ENCODE results near the gene STAT6. TPM values are rescaled to one million over a fixed set of nuclear protein-coding genes. Genes with fewer than 3 reads are reported as not detected.

Gene STAT6
- total RNA-seq, 1 experiment from 2014 or later: 44.2 TPM

DNA sequence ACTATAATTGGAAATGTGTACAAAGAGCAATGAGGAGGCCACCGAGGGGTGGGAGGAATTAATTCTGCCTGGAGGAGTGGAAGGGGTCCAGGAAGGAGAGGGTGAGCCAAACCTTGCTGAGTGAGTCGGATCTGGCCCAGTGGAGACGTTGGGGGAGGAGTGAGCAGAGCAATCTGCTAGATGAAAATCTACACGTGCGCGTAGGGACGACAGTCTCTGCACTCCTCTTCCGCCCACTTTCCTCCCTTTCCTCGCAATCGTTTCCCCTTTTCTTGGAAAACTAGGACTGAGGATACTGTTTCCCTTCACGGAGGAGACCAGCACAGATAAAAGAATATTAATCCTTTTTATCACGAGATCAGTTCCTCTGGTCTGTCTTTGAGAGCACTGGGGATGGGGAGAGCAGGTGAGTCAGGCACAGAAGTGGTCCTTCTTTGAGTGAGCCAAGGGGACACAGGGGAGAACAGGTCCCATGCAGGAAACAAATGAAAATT is 25.1 kb downstream of the STAT6 start:
- peak overlapping the region; percentile 98 for H3K27ac Mint-ChIP-seq (ENCODE audit: unreplicated experiment)
- no peaks in the 10 kb centered on the region for H3K27me3 ChIP-seq (replicated peaks; ENCODE audit: control insufficient read depth, insufficient read depth, low read length)
- BruUV-seq (replicated peaks): no TSS peak
- peak overlapping the region; percentile 76 for H3K4me3 ChIP-seq (ENCODE audit: low read depth, low read length)
- POLR2A ChIA-PET: interaction anchor here (4.4 kb wide), 1 partner anchor 25 kb away, joined by 56 read pairs; the partner anchor contains the start of gene STAT6
- H3K36me3 ChIP-seq (ENCODE audit: control insufficient read depth, insufficient read depth, low read length): 0 out of 2 replicates have a peak, but pooled peaks cover 2% of the 10 kb centered on the region
- intact Hi-C loops (cut with micrococcal nuclease; ENCODE audit: unreplicated experiment): no loop called here
- H3K36me3 Mint-ChIP-seq (ENCODE audit: insufficient read depth, unreplicated experiment): peaks cover 12% of the 10 kb centered on the region
- H3K4me3 Mint-ChIP-seq (ENCODE audit: unreplicated experiment): peak overlapping the region; percentile 78
- H3K9me3 Mint-ChIP-seq (ENCODE audit: unreplicated experiment): no peaks in the 10 kb centered on the region
- H3K9me3 ChIP-seq: no peaks in the 10 kb centered on the region
- peaks cover 20% of the 10 kb centered on the region for H3K4me1 ChIP-seq
- peaks cover 31% of the 10 kb centered on the region for H3K4me1 Mint-ChIP-seq (ENCODE audit: low read depth, unreplicated experiment)
- no peaks in the 10 kb centered on the region for H3K27me3 Mint-ChIP-seq (ENCODE audit: insufficient read depth, unreplicated experiment)
- CTCF ChIA-PET: interaction anchor here (3.0 to 4.4 kb wide), 2 partner anchors 17 to 26 kb away, joined by 24 to 35 read pairs; partner anchors contain the start of gene STAT6
- TF ChIP-seq, protein P1, sequence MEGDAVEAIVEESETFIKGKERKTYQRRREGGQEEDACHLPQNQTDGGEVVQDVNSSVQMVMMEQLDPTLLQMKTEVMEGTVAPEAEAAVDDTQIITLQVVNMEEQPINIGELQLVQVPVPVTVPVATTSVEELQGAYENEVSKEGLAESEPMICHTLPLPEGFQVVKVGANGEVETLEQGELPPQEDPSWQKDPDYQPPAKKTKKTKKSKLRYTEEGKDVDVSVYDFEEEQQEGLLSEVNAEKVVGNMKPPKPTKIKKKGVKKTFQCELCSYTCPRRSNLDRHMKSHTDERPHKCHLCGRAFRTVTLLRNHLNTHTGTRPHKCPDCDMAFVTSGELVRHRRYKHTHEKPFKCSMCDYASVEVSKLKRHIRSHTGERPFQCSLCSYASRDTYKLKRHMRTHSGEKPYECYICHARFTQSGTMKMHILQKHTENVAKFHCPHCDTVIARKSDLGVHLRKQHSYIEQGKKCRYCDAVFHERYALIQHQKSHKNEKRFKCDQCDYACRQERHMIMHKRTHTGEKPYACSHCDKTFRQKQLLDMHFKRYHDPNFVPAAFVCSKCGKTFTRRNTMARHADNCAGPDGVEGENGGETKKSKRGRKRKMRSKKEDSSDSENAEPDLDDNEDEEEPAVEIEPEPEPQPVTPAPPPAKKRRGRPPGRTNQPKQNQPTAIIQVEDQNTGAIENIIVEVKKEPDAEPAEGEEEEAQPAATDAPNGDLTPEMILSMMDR (IDR thresholded peaks at IDR 0.05; ENCODE audit: insufficient read depth in 1 of 2, low read depth in 1 of 2, low read length in 1 of 2, severe bottlenecking in 1 of 2, unreplicated experiment in 1 of 2): no peak
- DNase-seq: no peak

GRCh38 chr12:57080855-57081254 is 30.3 kb downstream of the STAT6 start:
- CTCF ChIA-PET: no interaction called here
- Mint-ChIP-seq H3K9me3 (ENCODE audit: unreplicated experiment) (no peaks in the 10 kb centered on the region), H3K27ac (ENCODE audit: unreplicated experiment) (no peak overlapping the region), H3K4me3 (ENCODE audit: unreplicated experiment) (no peak overlapping the region), H3K27me3 (ENCODE audit: insufficient read depth, unreplicated experiment) (no peaks in the 10 kb centered on the region), H3K36me3 (ENCODE audit: insufficient read depth, unreplicated experiment) (peaks cover 9% of the 10 kb centered on the region), H3K4me1 (ENCODE audit: low read depth, unreplicated experiment) (peaks cover 12% of the 10 kb centered on the region)
- Histone ChIP-seq H3K9me3 (no peaks in the 10 kb centered on the region), H3K27me3 (replicated peaks; ENCODE audit: control insufficient read depth, insufficient read depth, low read length) (no peaks in the 10 kb centered on the region), H3K36me3 (ENCODE audit: control insufficient read depth, insufficient read depth, low read length) (no peaks in the 10 kb centered on the region), H3K4me1 (peaks cover 19% of the 10 kb centered on the region), H3K4me3 (ENCODE audit: low read depth, low read length) (no peak overlapping the region)
- BruUV-seq (replicated peaks): no TSS peak
- DNase-seq: no peak
- intact Hi-C loops (cut with micrococcal nuclease; ENCODE audit: unreplicated experiment): no loop called here
- POLR2A ChIA-PET: no interaction called here
- TF ChIP-seq, protein P1 (IDR thresholded peaks at IDR 0.05; ENCODE audit: insufficient read depth in 1 of 2, low read depth in 1 of 2, low read length in 1 of 2, severe bottlenecking in 1 of 2, unreplicated experiment in 1 of 2): no peak

GRCh38 chr12:57079821-57080220 is 31.3 kb downstream of the STAT6 start:
- Histone ChIP-seq H3K9me3 (no peaks in the 10 kb centered on the region), H3K36me3 (ENCODE audit: control insufficient read depth, insufficient read depth, low read length) (no peaks in the 10 kb centered on the region), H3K4me1 (peaks cover 9% of the 10 kb centered on the region), H3K4me3 (ENCODE audit: low read depth, low read length) (no peak overlapping the region), H3K27me3 (replicated peaks; ENCODE audit: control insufficient read depth, insufficient read depth, low read length) (no peaks in the 10 kb centered on the region)
- CTCF ChIA-PET: interaction anchor here (1.0 to 2.2 kb wide), 5 partner anchors 32 to 163 kb away, joined by 3 to 33 read pairs (median 5); partner anchors contain the start of gene STAT6
- no TSS peak for BruUV-seq (replicated peaks)
- H3K4me3 Mint-ChIP-seq (ENCODE audit: unreplicated experiment): no peak overlapping the region
- no peak for DNase-seq
- H3K4me1 Mint-ChIP-seq (ENCODE audit: low read depth, unreplicated experiment): peaks cover 1% of the 10 kb centered on the region
- no peaks in the 10 kb centered on the region for H3K9me3 Mint-ChIP-seq (ENCODE audit: unreplicated experiment)
- POLR2A ChIA-PET: interaction anchor here (0.9 to 2.4 kb wide), 5 partner anchors 9 to 150 kb away, joined by 3 to 40 read pairs (median 8); partner anchors contain the start of genes LRP1, NAB2, SHMT2 and STAT6
- intact Hi-C loops (cut with micrococcal nuclease; ENCODE audit: unreplicated experiment): no loop called here
- no peaks in the 10 kb centered on the region for H3K27me3 Mint-ChIP-seq (ENCODE audit: insufficient read depth, unreplicated experiment)
- H3K27ac Mint-ChIP-seq (ENCODE audit: unreplicated experiment): no peak overlapping the region
- TF ChIP-seq, protein P1 (IDR thresholded peaks at IDR 0.05; ENCODE audit: insufficient read depth in 1 of 2, low read depth in 1 of 2, low read length in 1 of 2, severe bottlenecking in 1 of 2, unreplicated experiment in 1 of 2): no peak
- peaks cover 11% of the 10 kb centered on the region for H3K36me3 Mint-ChIP-seq (ENCODE audit: insufficient read depth, unreplicated experiment)
